Prostate gland (tissue), 2 donors: ENCODE data around the gene PRSS48.

ENCODE experiments used
- POLR2A ChIP-seq: fragments of 450-650 bp; IDR thresholded peaks from one replicate; pipeline ENCODE4 v1.6.1; 2016; ENCODE audit warnings: antibody characterized with exemption, mild to moderate bottlenecking
- POLR2AphosphoS5 ChIP-seq: sonication (generic); formaldehyde crosslinking; IDR thresholded peaks from one replicate; pipeline ENCODE4 v1.6.1; 2017; ENCODE audit warnings: antibody characterized with exemption
- TF ChIP-seq, protein P1 (sequence below), 4 experiments: fragments of 200-600 bp in 2 of 4; fragments of 450-650 bp in 2 of 4; sonication (generic) in 2 of 4; IDR thresholded peaks; 1 replicate in 3 of 4; 2 replicates in 1 of 4; pipeline ENCODE4 v1.5.1; 2016 to 2019; ENCODE audit warnings: antibody characterized with exemption in 4 of 4, mild to moderate bottlenecking in 2 of 4, moderate library complexity in 2 of 4

DNA sequence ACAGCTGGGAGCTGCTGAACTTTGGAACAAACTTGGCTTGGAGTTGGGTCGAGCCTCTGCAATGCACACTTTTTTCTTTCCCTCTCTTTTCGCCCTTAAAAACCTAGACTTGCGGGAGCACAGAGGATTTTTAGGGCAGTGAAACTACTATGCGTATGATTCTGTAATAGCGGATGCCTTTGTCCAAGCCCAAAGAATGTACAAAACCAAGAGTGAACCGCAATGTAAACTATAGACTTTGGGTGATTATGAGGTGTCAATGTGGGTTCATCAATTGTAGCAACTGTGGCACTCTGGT lies 48.9 kb downstream of the PRSS48 start:
- TF ChIP-seq POLR2A = no peak
- TF ChIP-seq, protein P1, sequence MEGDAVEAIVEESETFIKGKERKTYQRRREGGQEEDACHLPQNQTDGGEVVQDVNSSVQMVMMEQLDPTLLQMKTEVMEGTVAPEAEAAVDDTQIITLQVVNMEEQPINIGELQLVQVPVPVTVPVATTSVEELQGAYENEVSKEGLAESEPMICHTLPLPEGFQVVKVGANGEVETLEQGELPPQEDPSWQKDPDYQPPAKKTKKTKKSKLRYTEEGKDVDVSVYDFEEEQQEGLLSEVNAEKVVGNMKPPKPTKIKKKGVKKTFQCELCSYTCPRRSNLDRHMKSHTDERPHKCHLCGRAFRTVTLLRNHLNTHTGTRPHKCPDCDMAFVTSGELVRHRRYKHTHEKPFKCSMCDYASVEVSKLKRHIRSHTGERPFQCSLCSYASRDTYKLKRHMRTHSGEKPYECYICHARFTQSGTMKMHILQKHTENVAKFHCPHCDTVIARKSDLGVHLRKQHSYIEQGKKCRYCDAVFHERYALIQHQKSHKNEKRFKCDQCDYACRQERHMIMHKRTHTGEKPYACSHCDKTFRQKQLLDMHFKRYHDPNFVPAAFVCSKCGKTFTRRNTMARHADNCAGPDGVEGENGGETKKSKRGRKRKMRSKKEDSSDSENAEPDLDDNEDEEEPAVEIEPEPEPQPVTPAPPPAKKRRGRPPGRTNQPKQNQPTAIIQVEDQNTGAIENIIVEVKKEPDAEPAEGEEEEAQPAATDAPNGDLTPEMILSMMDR (IDR thresholded peaks at IDR 0.05) = no peak
- no peak for TF ChIP-seq POLR2AphosphoS5
